Sigmoid colon (tissue), 7 donors: Measurements from ENCODE around the gene PHLDB1. TPM values are rescaled to one million over a fixed set of nuclear protein-coding genes. Genes with fewer than 3 reads are reported as not detected.

ENCODE experiments used
- DNase-seq: peaks from one replicate; pipeline ENCODE4 v3.0.0-alpha.2; 2019
- H3K27ac ChIP-seq, 4 donors: fragments of 200-600 bp; sonication (generic); one replicate each; pipeline ENCODE4 v1.5.1; 2016 to 2019; ENCODE audit warnings: mild to moderate bottlenecking in 1 of 4
- H3K27me3 ChIP-seq, 3 donors: fragments of 200-600 bp; sonication (generic); one replicate each; pipeline ENCODE4 v1.5.1; 2019; ENCODE audit warnings: mild to moderate bottlenecking in 1 of 3
- H3K36me3 ChIP-seq, 4 donors: fragments of 200-600 bp; sonication (generic); one replicate each; pipeline ENCODE4 v1.5.1; 2016 to 2019
- H3K4me1 ChIP-seq, 4 donors: fragments of 200-600 bp; sonication (generic); one replicate each; pipeline ENCODE4 v1.5.1; 2017 to 2019
- H3K4me3 ChIP-seq, 4 donors: fragments of 200-600 bp; sonication (generic); one replicate each; pipeline ENCODE4 v1.5.1; 2017 to 2019; ENCODE audit warnings: mild to moderate bottlenecking in 2 of 4, moderate library complexity in 1 of 4
- H3K9me3 ChIP-seq, 4 donors: fragments of 200-600 bp in 3 of 4; sonication (generic) in 3 of 4; one replicate each; pipeline versions ENCODE4 v1.5.1 to v1.6.1; 2013 to 2019
- CTCF ChIP-seq, 4 experiments: fragments of 450-650 bp in 3 of 4; fragments of 200-600 bp in 1 of 4; IDR thresholded peaks; one replicate each; pipeline ENCODE4 v1.5.1; 2016 to 2019; ENCODE audit warnings: antibody characterized with exemption in 4 of 4, mild to moderate bottlenecking in 3 of 4, moderate library complexity in 2 of 4
- EP300 ChIP-seq, 4 donors: sonication (generic); formaldehyde crosslinking; IDR thresholded peaks; one replicate each; pipeline ENCODE4 v1.6.1; 2017; ENCODE audit warnings: antibody characterized with exemption in 4 of 4
- POLR2A ChIP-seq, 2 donors: fragments of 450-650 bp; IDR thresholded peaks; one replicate each; pipeline ENCODE4 v1.6.1; 2016; ENCODE audit warnings: antibody characterized with exemption in 2 of 2, mild to moderate bottlenecking in 2 of 2, moderate library complexity in 2 of 2
- POLR2AphosphoS5 ChIP-seq, 4 donors: sonication (generic); formaldehyde crosslinking; IDR thresholded peaks; one replicate each; pipeline ENCODE4 v1.6.1; 2017; ENCODE audit warnings: antibody characterized with exemption in 4 of 4
- WGBS, 2 donors: extraction: QIAGEN DNeasy Blood & Tissue Kit; methylation state at CpG; one replicate each; pipeline ENCODE4 v1.1.7; 2013; 5-methylcytosine and 5-hydroxymethylcytosine counted together
- intact Hi-C: fragments of 100-400 bp; cut with DNase I; formaldehyde crosslinking; loops from one replicate; pipeline ENCODE4 v1.15.1; 2023
- polyA plus RNA-seq, 3 donors: library from polyadenylated mRNA; stranded (reverse); fragments of 200-250 nt; gene quantifications; one replicate each; pipeline ENCODE4 v1.2.3, GENCODE V29; 2013
- total RNA-seq, 4 donors: library from RNA; depleted of rRNA; stranded (reverse); fragments of >200 nt; gene quantifications; one replicate each; pipeline ENCODE4 v1.1.0, GENCODE V29; 2016
- donor health status: healthy with polysubstance abuse.
- donor health status: Bipolar disorder and iron deficiency.
- donor health status: healthy.

The PHLDB1 gene
- total and polyA plus RNA-seq, 7 donors, result 33.6 to 126 (median 51.8) TPM

DNA sequence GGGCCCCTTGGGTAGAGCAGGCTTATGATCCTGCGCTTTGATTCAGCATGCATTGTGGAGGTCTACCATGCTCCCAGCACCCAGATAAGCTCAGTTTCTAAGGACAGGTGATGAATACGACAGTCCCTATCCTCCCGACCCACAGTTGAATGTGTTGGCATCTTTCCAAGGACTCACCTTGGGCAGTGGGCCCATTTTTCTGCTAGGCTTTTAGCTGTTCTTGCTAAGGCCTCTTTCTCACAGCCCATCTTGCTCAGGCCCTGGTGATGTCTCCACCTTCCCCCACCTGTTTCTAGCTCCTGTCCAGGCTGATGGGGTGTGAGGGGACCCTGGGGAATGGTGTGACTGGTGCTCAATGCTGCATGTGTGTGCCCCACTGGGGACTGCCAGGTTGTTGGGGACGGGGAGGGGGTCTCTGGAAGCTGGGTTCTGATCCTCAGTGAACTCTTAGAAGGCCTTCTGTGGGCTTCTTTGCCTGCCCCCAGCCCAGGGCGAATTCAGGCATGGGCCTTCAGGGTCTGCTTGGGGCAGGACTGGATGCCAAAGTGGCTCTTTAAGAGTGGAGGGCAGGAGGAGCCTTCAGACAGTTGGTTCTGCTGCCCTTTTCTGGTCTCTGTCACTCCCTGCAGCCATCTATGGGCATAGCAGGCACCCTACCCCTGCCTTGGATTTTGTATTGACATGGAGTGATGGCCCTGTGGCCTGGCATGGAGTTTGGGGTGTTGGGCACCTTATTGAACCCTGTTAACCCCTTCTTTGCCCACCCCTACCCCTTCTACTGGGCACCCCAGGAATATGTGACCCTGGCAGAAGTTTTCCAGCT lies 33.1 kb downstream of the PHLDB1 start:
- Histone ChIP-seq H3K9me3 (no peaks in the 10 kb centered on the region), H3K27me3 (no peaks in the 10 kb centered on the region), H3K4me1 (peaks cover 0 to 31% (median 18%) of the 10 kb centered on the region in 4 donors), H3K36me3 (peaks cover 10 to 76% (median 45%) of the 10 kb centered on the region in 4 donors), H3K27ac (peak overlapping the region in 2 of 4 donors; percentile 25 to 52), H3K4me3 (no peak overlapping the region)
- no peak for DNase-seq
- intact Hi-C loops, result no loop called here
- WGBS, 2 donors, result 56 to 79% methylated on average over 5 of the region's 5 CpGs
- TF ChIP-seq CTCF (IDR thresholded peaks at IDR 0.05) (no peak), POLR2A (IDR thresholded peaks at IDR 0.05) (no peak), EP300 (IDR thresholded peaks at IDR 0.05) (no peak), POLR2AphosphoS5 (IDR thresholded peaks at IDR 0.05) (no peak)

- TF ChIP-seq CTCF (IDR thresholded peaks at IDR 0.05) (no peak), POLR2AphosphoS5 (IDR thresholded peaks at IDR 0.05) (no peak), POLR2A (IDR thresholded peaks at IDR 0.05) (no peak), EP300 (IDR thresholded peaks at IDR 0.05) (no peak)
- no peak overlapping the region for H3K4me3 ChIP-seq
- H3K36me3 ChIP-seq, result peaks cover 13 to 83% (median 50%) of the 10 kb centered on the region in 4 donors
Measured at GRCh38 chr11:118641397-118642019, 34.1 kb downstream of the PHLDB1 start.

GRCh38 chr11:118643142-118643994 lies 36.0 kb downstream of the PHLDB1 start:
- WGBS, 2 donors, result 78 to 88% methylated on average over 11 of the region's 11 CpGs
- H3K36me3 ChIP-seq, result peaks cover 13 to 88% (median 57%) of the 10 kb centered on the region in 4 donors
- H3K4me1 ChIP-seq, result peaks cover 0 to 21% (median 12%) of the 10 kb centered on the region in 4 donors
- no peak overlapping the region for H3K27ac ChIP-seq
- TF ChIP-seq CTCF (IDR thresholded peaks at IDR 0.05) (no peak), POLR2A (IDR thresholded peaks at IDR 0.05) (no peak), POLR2AphosphoS5 (IDR thresholded peaks at IDR 0.05) (no peak), EP300 (IDR thresholded peaks at IDR 0.05) (no peak)
- H3K9me3 ChIP-seq, result no peaks in the 10 kb centered on the region
- intact Hi-C loops, result no loop called here
- H3K4me3 ChIP-seq, result no peak overlapping the region
- no peaks in the 10 kb centered on the region for H3K27me3 ChIP-seq
- DNase-seq, result no peak

More at GRCh38 chr11:118641397-118642019, 34.1 kb downstream of the PHLDB1 start:
- 25 to 67% methylated on average over 11 of the region's 11 CpGs for WGBS, 2 donors
- intact Hi-C loops, result no loop called here
- DNase-seq, result no peak
- Histone ChIP-seq H3K9me3 (no peaks in the 10 kb centered on the region), H3K27me3 (no peaks in the 10 kb centered on the region), H3K27ac (peak overlapping the region in 2 of 4 donors; percentile 25 to 52), H3K4me1 (peaks cover 0 to 25% (median 14%) of the 10 kb centered on the region in 4 donors)

GRCh38 chr11:118643995-118644345 lies 36.6 kb downstream of the PHLDB1 start:
- no peaks in the 10 kb centered on the region for H3K27me3 ChIP-seq
- WGBS, 2 donors, result 94 to 96% methylated on average over 7 of the region's 7 CpGs
- TF ChIP-seq POLR2AphosphoS5 (IDR thresholded peaks at IDR 0.05) (no peak), CTCF (IDR thresholded peaks at IDR 0.05) (no peak), EP300 (IDR thresholded peaks at IDR 0.05) (no peak), POLR2A (IDR thresholded peaks at IDR 0.05) (no peak)
- no peak overlapping the region for H3K27ac ChIP-seq
- no peak for DNase-seq
- no peaks in the 10 kb centered on the region for H3K9me3 ChIP-seq
- intact Hi-C loops, result no loop called here
- no peak overlapping the region for H3K4me3 ChIP-seq
- H3K36me3 ChIP-seq, result peaks cover 13 to 88% (median 58%) of the 10 kb centered on the region in 4 donors
- H3K4me1 ChIP-seq, result peaks cover 0 to 21% (median 12%) of the 10 kb centered on the region in 4 donors
